Thyroid gland (tissue), 4 donors: ENCODE measurements around the gene NXPH4. TPM values are rescaled to one million over a fixed set of nuclear protein-coding genes. Genes with fewer than 3 reads are reported as not detected.

ENCODE experiments used
- DNase-seq, 2 donors: peaks; one replicate each; pipeline ENCODE4 v3.0.0-alpha.2; 2019
- H3K27ac ChIP-seq, 3 donors: fragments of 200-600 bp; sonication (generic); 1 replicate in 2 of 3; 2 replicates in 1 of 3; pipeline ENCODE4 v1.5.1; 2016 to 2019; ENCODE audit warnings: mild to moderate bottlenecking in 1 of 3, moderate library complexity in 1 of 3
- H3K27me3 ChIP-seq: fragments of 200-600 bp; sonication (generic); one replicate; pipeline ENCODE4 v1.5.1; 2019
- H3K36me3 ChIP-seq, 2 donors: fragments of 200-600 bp; sonication (generic); one replicate each; pipeline ENCODE4 v1.5.1; 2016 to 2019
- H3K4me1 ChIP-seq, 2 donors: fragments of 200-600 bp; sonication (generic); one replicate each; pipeline ENCODE4 v1.5.1; 2017 to 2019
- H3K4me3 ChIP-seq, 3 donors: fragments of 200-600 bp; sonication (generic); replicated peaks in 1 of 3; 1 replicate in 2 of 3; 2 replicates in 1 of 3; pipeline ENCODE4 v1.5.1; 2016; ENCODE audit warnings: mild to moderate bottlenecking in 1 of 3
- H3K9me3 ChIP-seq: fragments of 200-600 bp; sonication (generic); one replicate; pipeline ENCODE4 v1.5.1; 2017
- POLR2A ChIP-seq, 2 donors: fragments of 450-650 bp; IDR thresholded peaks; one replicate each; pipeline ENCODE4 v1.6.1; 2017; ENCODE audit warnings: antibody characterized with exemption in 2 of 2, mild to moderate bottlenecking in 2 of 2, moderate library complexity in 1 of 2
- WGBS, 2 donors: methylation state at CpG; one replicate each; pipeline ENCODE4 v1.1.5; 2017; 5-methylcytosine and 5-hydroxymethylcytosine counted together
- intact Hi-C: fragments of 100-400 bp; cut with DNase I; formaldehyde crosslinking; loops from one replicate; pipeline ENCODE4 v1.15.1; 2023
- total RNA-seq, 4 donors: library from RNA; depleted of rRNA; stranded (reverse); fragments of >200 nt; gene quantifications; one replicate each; pipeline ENCODE4 v1.2.3, GENCODE V29; 2016
- TF ChIP-seq, protein P1 (sequence below), 6 experiments: fragments of 200-600 bp in 3 of 6; fragments of 450-650 bp in 3 of 6; sonication (generic) in 3 of 6; IDR thresholded peaks; one replicate each; pipeline ENCODE4 v1.5.1; 2016 to 2019; ENCODE audit warnings: antibody characterized with exemption in 6 of 6, mild to moderate bottlenecking in 2 of 6, inconsistent platforms in 1 of 6, moderate library complexity in 1 of 6

Gene NXPH4
- total RNA-seq, 4 donors from 2014 or later, result 0.27 TPM; not detected in 3

DNA sequence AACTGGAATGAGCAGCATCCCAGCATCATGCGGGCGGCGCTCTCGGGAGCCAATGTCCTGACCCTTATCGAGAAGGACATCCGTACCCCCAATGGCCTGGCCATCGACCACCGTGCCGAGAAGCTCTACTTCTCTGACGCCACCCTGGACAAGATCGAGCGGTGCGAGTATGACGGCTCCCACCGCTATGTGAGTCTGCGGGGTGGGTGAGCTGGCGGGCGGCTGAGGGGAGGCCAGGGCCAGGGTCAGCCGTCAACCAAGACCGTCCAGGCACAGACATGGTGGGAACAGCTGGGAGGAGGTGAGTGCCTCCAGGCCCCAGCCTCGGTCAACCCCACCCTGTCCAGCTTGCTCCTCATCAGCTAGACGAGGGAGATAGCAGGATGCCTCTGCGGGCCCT is 25.8 kb upstream of the NXPH4 start:
- intact Hi-C loops, result no loop called here
- Histone ChIP-seq H3K4me3 (no peak overlapping the region), H3K4me1 (peaks cover 14 to 19% of the 10 kb centered on the region in 2 donors), H3K9me3 (no peaks in the 10 kb centered on the region), H3K27me3 (no peaks in the 10 kb centered on the region), H3K36me3 (peaks cover 36 to 46% of the 10 kb centered on the region in 2 donors), H3K27ac (no peak overlapping the region)
- WGBS, 2 donors, result 86 to 90% methylated on average over 20 to 21 of the region's 23 CpGs
- TF ChIP-seq POLR2A (IDR thresholded peaks at IDR 0.05), result no peak
- TF ChIP-seq, protein P1, sequence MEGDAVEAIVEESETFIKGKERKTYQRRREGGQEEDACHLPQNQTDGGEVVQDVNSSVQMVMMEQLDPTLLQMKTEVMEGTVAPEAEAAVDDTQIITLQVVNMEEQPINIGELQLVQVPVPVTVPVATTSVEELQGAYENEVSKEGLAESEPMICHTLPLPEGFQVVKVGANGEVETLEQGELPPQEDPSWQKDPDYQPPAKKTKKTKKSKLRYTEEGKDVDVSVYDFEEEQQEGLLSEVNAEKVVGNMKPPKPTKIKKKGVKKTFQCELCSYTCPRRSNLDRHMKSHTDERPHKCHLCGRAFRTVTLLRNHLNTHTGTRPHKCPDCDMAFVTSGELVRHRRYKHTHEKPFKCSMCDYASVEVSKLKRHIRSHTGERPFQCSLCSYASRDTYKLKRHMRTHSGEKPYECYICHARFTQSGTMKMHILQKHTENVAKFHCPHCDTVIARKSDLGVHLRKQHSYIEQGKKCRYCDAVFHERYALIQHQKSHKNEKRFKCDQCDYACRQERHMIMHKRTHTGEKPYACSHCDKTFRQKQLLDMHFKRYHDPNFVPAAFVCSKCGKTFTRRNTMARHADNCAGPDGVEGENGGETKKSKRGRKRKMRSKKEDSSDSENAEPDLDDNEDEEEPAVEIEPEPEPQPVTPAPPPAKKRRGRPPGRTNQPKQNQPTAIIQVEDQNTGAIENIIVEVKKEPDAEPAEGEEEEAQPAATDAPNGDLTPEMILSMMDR (IDR thresholded peaks at IDR 0.05), result no peak
- no peak for DNase-seq

DNA sequence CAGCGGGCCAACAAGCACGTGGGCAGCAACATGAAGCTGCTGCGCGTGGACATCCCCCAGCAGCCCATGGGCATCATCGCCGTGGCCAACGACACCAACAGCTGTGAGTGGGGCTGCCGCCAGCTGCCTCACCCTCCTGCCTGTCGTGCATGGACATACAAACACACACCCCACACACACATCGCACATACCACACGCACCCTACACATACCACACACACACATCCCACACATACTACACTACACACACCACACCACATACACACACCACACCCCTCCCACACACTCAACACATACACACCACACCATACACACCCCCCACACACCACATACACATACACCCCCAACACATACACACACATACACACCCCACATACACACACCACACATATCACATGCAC is 25.2 kb upstream of the NXPH4 start:
- no peaks in the 10 kb centered on the region for H3K27me3 ChIP-seq
- TF ChIP-seq POLR2A (IDR thresholded peaks at IDR 0.05), result no peak
- TF ChIP-seq, protein P1 (IDR thresholded peaks at IDR 0.05), result no peak
- no peak for DNase-seq
- WGBS, 2 donors, result 92 to 98% methylated on average over 10 to 11 of the region's 11 CpGs
- H3K9me3 ChIP-seq, result no peaks in the 10 kb centered on the region
- H3K27ac ChIP-seq, result no peak overlapping the region
- H3K36me3 ChIP-seq, result peaks cover 36 to 46% of the 10 kb centered on the region in 2 donors
- intact Hi-C loops, result no loop called here
- H3K4me1 ChIP-seq, result peaks cover 14 to 19% of the 10 kb centered on the region in 2 donors
- H3K4me3 ChIP-seq, result no peak overlapping the region

DNA sequence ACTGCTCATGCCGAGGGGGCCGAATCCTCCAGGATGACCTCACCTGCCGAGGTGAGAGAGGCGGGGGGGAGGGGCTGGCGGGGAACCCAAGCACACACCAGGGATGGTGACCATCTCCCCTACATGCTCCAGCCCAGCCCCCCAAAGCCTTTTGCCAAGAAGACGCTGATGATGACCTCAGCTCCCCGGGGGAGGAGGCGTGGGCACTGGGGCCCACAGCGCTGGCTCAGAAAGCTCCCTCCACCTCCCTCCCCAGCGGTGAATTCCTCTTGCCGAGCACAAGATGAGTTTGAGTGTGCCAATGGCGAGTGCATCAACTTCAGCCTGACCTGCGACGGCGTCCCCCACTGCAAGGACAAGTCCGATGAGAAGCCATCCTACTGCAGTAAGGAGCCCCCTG is 23.7 kb upstream of the NXPH4 start:
- H3K27me3 ChIP-seq, result no peaks in the 10 kb centered on the region
- H3K4me3 ChIP-seq, result no peak overlapping the region
- TF ChIP-seq, protein P1 (IDR thresholded peaks at IDR 0.05), result no peak
- TF ChIP-seq POLR2A (IDR thresholded peaks at IDR 0.05), result no peak
- H3K4me1 ChIP-seq, result peaks cover 14 to 19% of the 10 kb centered on the region in 2 donors
- no peaks in the 10 kb centered on the region for H3K9me3 ChIP-seq
- no peak for DNase-seq
- H3K36me3 ChIP-seq, result peaks cover 50 to 55% of the 10 kb centered on the region in 2 donors
- intact Hi-C loops, result no loop called here
- 81 to 89% methylated on average over 11 of the region's 16 CpGs for WGBS, 2 donors
- no peak overlapping the region for H3K27ac ChIP-seq

DNA sequence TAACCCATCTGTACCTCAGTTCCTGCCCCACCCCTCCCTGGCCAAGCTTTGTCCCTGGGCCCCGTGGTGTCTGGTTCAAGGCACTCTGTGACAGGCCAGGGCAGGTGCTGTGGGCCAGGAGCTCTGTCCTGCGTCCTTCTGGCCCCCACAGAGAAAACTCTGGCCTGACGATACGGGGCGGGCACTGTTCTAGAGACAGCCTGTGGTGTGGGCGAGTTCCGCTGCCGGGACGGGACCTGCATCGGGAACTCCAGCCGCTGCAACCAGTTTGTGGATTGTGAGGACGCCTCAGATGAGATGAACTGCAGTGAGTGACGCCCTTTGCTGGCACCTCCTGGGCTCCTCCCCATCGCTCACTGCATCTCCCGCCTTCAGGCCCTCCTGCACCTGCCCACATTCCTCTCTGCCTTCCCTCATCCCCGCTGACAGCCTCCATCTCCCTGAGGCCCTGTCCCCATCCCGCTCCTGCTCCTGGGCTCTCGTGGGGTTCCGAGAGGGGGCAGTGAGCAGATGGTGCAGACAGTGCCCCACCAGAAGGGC is 22.8 kb upstream of the NXPH4 start:
- WGBS, 2 donors, result 86 to 93% methylated on average over 14 to 19 of the region's 19 CpGs
- TF ChIP-seq, protein P1 (IDR thresholded peaks at IDR 0.05), result no peak
- TF ChIP-seq POLR2A (IDR thresholded peaks at IDR 0.05), result no peak
- no peaks in the 10 kb centered on the region for H3K9me3 ChIP-seq
- peaks cover 14 to 19% of the 10 kb centered on the region in 2 donors for H3K4me1 ChIP-seq
- H3K36me3 ChIP-seq, result peaks cover 50 to 63% of the 10 kb centered on the region in 2 donors
- H3K27me3 ChIP-seq, result no peaks in the 10 kb centered on the region
- no peak overlapping the region for H3K27ac ChIP-seq
- no peak for DNase-seq
- H3K4me3 ChIP-seq, result no peak overlapping the region
- intact Hi-C loops, result no loop called here

DNA sequence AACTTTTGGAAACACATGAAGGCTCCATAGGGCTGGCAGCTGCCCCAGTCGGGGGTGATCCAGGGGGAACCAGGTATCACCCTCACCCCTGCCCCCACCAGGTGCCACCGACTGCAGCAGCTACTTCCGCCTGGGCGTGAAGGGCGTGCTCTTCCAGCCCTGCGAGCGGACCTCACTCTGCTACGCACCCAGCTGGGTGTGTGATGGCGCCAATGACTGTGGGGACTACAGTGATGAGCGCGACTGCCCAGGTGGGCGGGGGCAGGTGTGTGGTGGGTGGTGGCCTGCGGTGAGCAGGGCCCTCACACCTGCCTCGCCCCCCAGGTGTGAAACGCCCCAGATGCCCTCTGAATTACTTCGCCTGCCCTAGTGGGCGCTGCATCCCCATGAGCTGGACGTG is 22.3 kb upstream of the NXPH4 start:
- no peaks in the 10 kb centered on the region for H3K27me3 ChIP-seq
- H3K4me3 ChIP-seq, result no peak overlapping the region
- intact Hi-C loops, result no loop called here
- H3K27ac ChIP-seq, result no peak overlapping the region
- TF ChIP-seq POLR2A (IDR thresholded peaks at IDR 0.05), result no peak
- TF ChIP-seq, protein P1 (IDR thresholded peaks at IDR 0.05), result no peak
- H3K4me1 ChIP-seq, result peaks cover 14 to 19% of the 10 kb centered on the region in 2 donors
- 90 to 91% methylated on average over 7 to 11 of the region's 18 CpGs for WGBS, 2 donors
- H3K9me3 ChIP-seq, result no peaks in the 10 kb centered on the region
- DNase-seq, result no peak
- peaks cover 50 to 68% of the 10 kb centered on the region in 2 donors for H3K36me3 ChIP-seq
